Mesenchymal stem cell (in vitro differentiated cells and primary cell): ENCODE data around the gene SNORC.
"Not testable (repeated sequence)": the region's sequence is repeated elsewhere in the genome, so short reads cannot be mapped to it uniquely, and the experiment has no call there.

ENCODE experiments used
- DNase-seq: peaks from one replicate; pipeline ENCODE4 v3.0.0-alpha.2; 2013
- H2AFZ ChIP-seq: one replicate; pipeline ENCODE4 v1.6.1; 2013; ENCODE audit warnings: low read depth, mild to moderate bottlenecking, control low read depth, inconsistent platforms, low read length, moderate library complexity
- H2AK5ac ChIP-seq: 2 replicates; pipeline ENCODE4 v1.6.1; 2013; ENCODE audit warnings: low read length, moderate library complexity, mild to moderate bottlenecking, inconsistent platforms; ENCODE audit not compliant: severe bottlenecking
- H2BK120ac ChIP-seq: one replicate; pipeline ENCODE4 v1.6.1; 2013; ENCODE audit warnings: low read depth, mild to moderate bottlenecking, inconsistent platforms, low read length, moderate library complexity
- H2BK12ac ChIP-seq, 2 experiments: one replicate each; pipeline ENCODE4 v1.6.1; 2013; ENCODE audit warnings: inconsistent platforms in 2 of 2, low read length in 2 of 2, mild to moderate bottlenecking in 2 of 2, moderate library complexity in 2 of 2, control low read depth in 1 of 2
- H2BK15ac ChIP-seq: one replicate; pipeline ENCODE4 v1.6.1; 2013; ENCODE audit warnings: mild to moderate bottlenecking, low read depth, inconsistent platforms; ENCODE audit not compliant: poor library complexity, severe bottlenecking
- H2BK5ac ChIP-seq: 2 replicates; pipeline ENCODE4 v1.6.1; 2013; ENCODE audit warnings: low read depth, mild to moderate bottlenecking, low read length, control low read depth, inconsistent platforms; ENCODE audit not compliant: poor library complexity, severe bottlenecking
- H3K14ac ChIP-seq, 2 experiments: one replicate each; pipeline ENCODE4 v1.6.1; 2013; ENCODE audit warnings: inconsistent platforms in 2 of 2, low read length in 2 of 2, control low read depth in 1 of 2, mild to moderate bottlenecking in 1 of 2, moderate library complexity in 1 of 2
- H3K18ac ChIP-seq, 2 experiments: one replicate each; pipeline ENCODE4 v1.6.1; 2013; ENCODE audit warnings: inconsistent platforms in 2 of 2, low read length in 2 of 2, control low read depth in 1 of 2, low read depth in 1 of 2, mild to moderate bottlenecking in 1 of 2
- H3K23ac ChIP-seq, 2 experiments: one replicate each; pipeline ENCODE4 v1.6.1; 2013; ENCODE audit warnings: inconsistent platforms in 2 of 2, low read length in 2 of 2, mild to moderate bottlenecking in 2 of 2, moderate library complexity in 2 of 2, control low read depth in 1 of 2
- H3K27ac ChIP-seq: 2 replicates; pipeline ENCODE4 v1.5.1; 2013; ENCODE audit warnings: mild to moderate bottlenecking, moderate library complexity, low read length, control low read depth, inconsistent platforms; ENCODE audit not compliant: poor library complexity, severe bottlenecking
- H3K27me3 ChIP-seq, 2 experiments: 2 replicates each; pipeline versions ENCODE4 v1.6.1 to v1.7.0; 2013; ENCODE audit warnings: low read length in 2 of 2, mild to moderate bottlenecking in 2 of 2, moderate library complexity in 2 of 2, control low read depth in 1 of 2, inconsistent platforms in 1 of 2; ENCODE audit not compliant: control insufficient read depth in 1 of 2, insufficient read depth in 1 of 2
- H3K36me3 ChIP-seq, 2 experiments: 2 replicates each; pipeline versions ENCODE4 v1.6.1 to v1.7.0; 2013; ENCODE audit warnings: low read length in 2 of 2, control low read depth in 1 of 2, inconsistent platforms in 1 of 2, low read depth in 1 of 2, mild to moderate bottlenecking in 1 of 2; ENCODE audit not compliant: insufficient read depth in 2 of 2, control insufficient read depth in 1 of 2
- H3K4ac ChIP-seq, 2 experiments: one replicate each; pipeline ENCODE4 v1.6.1; 2013; ENCODE audit warnings: inconsistent platforms in 2 of 2, low read length in 2 of 2, mild to moderate bottlenecking in 2 of 2, moderate library complexity in 2 of 2, control low read depth in 1 of 2, low read depth in 1 of 2
- H3K4me1 ChIP-seq: 2 replicates; pipeline ENCODE4 v1.6.1; 2013; ENCODE audit warnings: low read depth, low read length, control low read depth; ENCODE audit not compliant: control insufficient read depth, insufficient read depth
- H3K4me2 ChIP-seq: 2 replicates; pipeline ENCODE4 v1.6.1; 2013; ENCODE audit warnings: low read length, mild to moderate bottlenecking, inconsistent platforms; ENCODE audit not compliant: poor library complexity, severe bottlenecking
- H3K4me3 ChIP-seq, 2 experiments: 2 replicates each; pipeline versions ENCODE4 v1.5.1 to v1.7.0; 2013; ENCODE audit warnings: low read length in 2 of 2, mild to moderate bottlenecking in 2 of 2, control low read depth in 1 of 2, low read depth in 1 of 2; ENCODE audit not compliant: insufficient read depth in 1 of 2
- H3K79me1 ChIP-seq: replicated peaks from 2 replicates; pipeline ENCODE4 v1.6.1; 2013; ENCODE audit warnings: mild to moderate bottlenecking, control low read depth, low read length, inconsistent platforms; ENCODE audit not compliant: poor library complexity, severe bottlenecking
- H3K9ac ChIP-seq: 2 replicates; pipeline ENCODE4 v1.7.0; 2013; ENCODE audit warnings: mild to moderate bottlenecking, low read length, moderate library complexity
- H3K9me3 ChIP-seq: 2 replicates; pipeline ENCODE4 v1.7.0; 2013; ENCODE audit warnings: mild to moderate bottlenecking, low read length; ENCODE audit not compliant: control insufficient read depth
- H4K8ac ChIP-seq: one replicate; pipeline ENCODE4 v1.6.1; 2013; ENCODE audit warnings: inconsistent platforms, mild to moderate bottlenecking, low read length, moderate library complexity
- H4K91ac ChIP-seq: one replicate; pipeline ENCODE4 v1.6.1; 2013; ENCODE audit warnings: mild to moderate bottlenecking, low read length, inconsistent platforms
- WGBS: methylation state at CpG from one replicate; pipeline ENCODE4 v1.1.7; 2013; ENCODE audit warnings: mixed read lengths; 5-methylcytosine and 5-hydroxymethylcytosine counted together

Gene SNORC

GRCh38 chr2:232852081-232852480 lies 18.0 kb upstream of the SNORC start:
- not testable (repeated sequence) for H3K4me3 ChIP-seq, H2BK120ac ChIP-seq, H3K27ac ChIP-seq, DNase-seq, H2BK12ac ChIP-seq, H3K23ac ChIP-seq, H2BK5ac ChIP-seq, H4K91ac ChIP-seq, H3K9ac ChIP-seq, H3K9me3 ChIP-seq, H2AK5ac ChIP-seq, H4K8ac ChIP-seq, H3K14ac ChIP-seq, H3K27me3 ChIP-seq, H3K4me2 ChIP-seq, H3K18ac ChIP-seq, H3K4ac ChIP-seq, H3K79me1 ChIP-seq, H2AFZ ChIP-seq, H2BK15ac ChIP-seq
- H3K36me3 ChIP-seq = peaks cover 35 to 68% of the 10 kb centered on the region in 2 experiments
- 88% methylated on average over 10 of the region's 11 CpGs for WGBS
- H3K4me1 ChIP-seq = peaks cover 14% of the 10 kb centered on the region

- H2AK5ac ChIP-seq = no peak overlapping the region
- H3K4me2 ChIP-seq = no peak overlapping the region
- no peak overlapping the region for H3K27ac ChIP-seq
- peaks cover 9% of the 10 kb centered on the region for H3K79me1 ChIP-seq
- no peak overlapping the region for H2BK15ac ChIP-seq
- no peak overlapping the region for H3K14ac ChIP-seq
- no peak overlapping the region for H3K23ac ChIP-seq
- no peak overlapping the region for H4K8ac ChIP-seq
- H2BK12ac ChIP-seq = no peak overlapping the region
- H2BK5ac ChIP-seq = no peak overlapping the region
- no peaks in the 10 kb centered on the region for H3K27me3 ChIP-seq
- peaks cover 32 to 68% of the 10 kb centered on the region in 2 experiments for H3K36me3 ChIP-seq
- H2BK120ac ChIP-seq = no peak overlapping the region
- H3K4me3 ChIP-seq = no peak overlapping the region
- H3K4me1 ChIP-seq = peaks cover 14% of the 10 kb centered on the region
- DNase-seq = no peak
- H3K4ac ChIP-seq = no peak overlapping the region
- no peak overlapping the region for H3K18ac ChIP-seq
- H4K91ac ChIP-seq = no peak overlapping the region
- peak overlapping the region; percentile 39 for H3K9ac ChIP-seq
- no peak overlapping the region for H2AFZ ChIP-seq
- H3K9me3 ChIP-seq = no peaks in the 10 kb centered on the region
- WGBS = 20% methylated on average over 1 of the region's 2 CpGs
Measured at GRCh38 chr2:232852676-232853075, 17.4 kb upstream of the SNORC start.

GRCh38 chr2:232854082-232854481 lies 16.0 kb upstream of the SNORC start:
- Histone ChIP-seq H3K9me3 (no peaks in the 10 kb centered on the region), H4K8ac (no peak overlapping the region), H3K4me3 (no peak overlapping the region), H3K27ac (no peak overlapping the region), H3K14ac (no peak overlapping the region), H3K23ac (no peak overlapping the region), H3K9ac (peak overlapping the region; percentile 5), H3K79me1 (peaks cover 10% of the 10 kb centered on the region), H3K4me2 (no peak overlapping the region), H3K4ac (no peak overlapping the region), H3K36me3 (peaks cover 34 to 68% of the 10 kb centered on the region in 2 experiments), H2BK5ac (no peak overlapping the region), H3K18ac (no peak overlapping the region), H3K4me1 (peaks cover 18% of the 10 kb centered on the region), H2BK12ac (no peak overlapping the region), H4K91ac (no peak overlapping the region), H2AK5ac (no peak overlapping the region), H2BK120ac (no peak overlapping the region), H2AFZ (no peak overlapping the region), H3K27me3 (no peaks in the 10 kb centered on the region), H2BK15ac (no peak overlapping the region)
- peak; percentile 90 for DNase-seq
- WGBS = 0% methylated on average over 3 of the region's 7 CpGs

- Histone ChIP-seq H4K91ac (no peak overlapping the region), H3K4me2 (peak overlapping the region; percentile 37), H3K4me3 (no peak overlapping the region), H4K8ac (no peak overlapping the region), H3K14ac (no peak overlapping the region), H2BK5ac (no peak overlapping the region), H2AK5ac (peak overlapping the region; percentile 36), H2AFZ (no peak overlapping the region), H3K4ac (no peak overlapping the region), H3K23ac (no peak overlapping the region), H2BK15ac (no peak overlapping the region), H3K4me1 (peaks cover 29% of the 10 kb centered on the region), H3K9ac (no peak overlapping the region), H3K9me3 (no peaks in the 10 kb centered on the region), H3K79me1 (peaks cover 16% of the 10 kb centered on the region), H3K27ac (peak overlapping the region; percentile 94), H3K36me3 (peaks cover 26 to 67% of the 10 kb centered on the region in 2 experiments), H2BK12ac (no peak overlapping the region), H3K18ac (no peak overlapping the region), H2BK120ac (no peak overlapping the region), H3K27me3 (no peaks in the 10 kb centered on the region)
- 94% methylated on average over 3 of the region's 4 CpGs for WGBS
- no peak for DNase-seq
Measured at GRCh38 chr2:232857158-232857563, 12.9 kb upstream of the SNORC start.
